ENCODE results near the gene SLC25A14.
A peak's percentile ranks its signal among the peaks of the same experiment; 100 is the strongest.

GRCh38 chrX:130330706-130331105 lies 9.0 kb upstream of the SLC25A14 start:
- TF ChIP-seq CTCF (IDR thresholded peaks at IDR 0.05) = peak in 3 of 4 experiments; percentile 15 to 26 (median 20)
- TF ChIP-seq POLR2A (IDR thresholded peaks at IDR 0.05) = no peak

All from uterus (tissue), 2 donors.